Measurements from ENCODE around the gene SYDE1.
"Not testable (repeated sequence)": the region's sequence is repeated elsewhere in the genome, so short reads cannot be mapped to it uniquely, and the experiment has no call there.

SYDE1 gene, protein sequence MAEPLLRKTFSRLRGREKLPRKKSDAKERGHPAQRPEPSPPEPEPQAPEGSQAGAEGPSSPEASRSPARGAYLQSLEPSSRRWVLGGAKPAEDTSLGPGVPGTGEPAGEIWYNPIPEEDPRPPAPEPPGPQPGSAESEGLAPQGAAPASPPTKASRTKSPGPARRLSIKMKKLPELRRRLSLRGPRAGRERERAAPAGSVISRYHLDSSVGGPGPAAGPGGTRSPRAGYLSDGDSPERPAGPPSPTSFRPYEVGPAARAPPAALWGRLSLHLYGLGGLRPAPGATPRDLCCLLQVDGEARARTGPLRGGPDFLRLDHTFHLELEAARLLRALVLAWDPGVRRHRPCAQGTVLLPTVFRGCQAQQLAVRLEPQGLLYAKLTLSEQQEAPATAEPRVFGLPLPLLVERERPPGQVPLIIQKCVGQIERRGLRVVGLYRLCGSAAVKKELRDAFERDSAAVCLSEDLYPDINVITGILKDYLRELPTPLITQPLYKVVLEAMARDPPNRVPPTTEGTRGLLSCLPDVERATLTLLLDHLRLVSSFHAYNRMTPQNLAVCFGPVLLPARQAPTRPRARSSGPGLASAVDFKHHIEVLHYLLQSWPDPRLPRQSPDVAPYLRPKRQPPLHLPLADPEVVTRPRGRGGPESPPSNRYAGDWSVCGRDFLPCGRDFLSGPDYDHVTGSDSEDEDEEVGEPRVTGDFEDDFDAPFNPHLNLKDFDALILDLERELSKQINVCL
- long read RNA-seq, result 0 reads

DNA sequence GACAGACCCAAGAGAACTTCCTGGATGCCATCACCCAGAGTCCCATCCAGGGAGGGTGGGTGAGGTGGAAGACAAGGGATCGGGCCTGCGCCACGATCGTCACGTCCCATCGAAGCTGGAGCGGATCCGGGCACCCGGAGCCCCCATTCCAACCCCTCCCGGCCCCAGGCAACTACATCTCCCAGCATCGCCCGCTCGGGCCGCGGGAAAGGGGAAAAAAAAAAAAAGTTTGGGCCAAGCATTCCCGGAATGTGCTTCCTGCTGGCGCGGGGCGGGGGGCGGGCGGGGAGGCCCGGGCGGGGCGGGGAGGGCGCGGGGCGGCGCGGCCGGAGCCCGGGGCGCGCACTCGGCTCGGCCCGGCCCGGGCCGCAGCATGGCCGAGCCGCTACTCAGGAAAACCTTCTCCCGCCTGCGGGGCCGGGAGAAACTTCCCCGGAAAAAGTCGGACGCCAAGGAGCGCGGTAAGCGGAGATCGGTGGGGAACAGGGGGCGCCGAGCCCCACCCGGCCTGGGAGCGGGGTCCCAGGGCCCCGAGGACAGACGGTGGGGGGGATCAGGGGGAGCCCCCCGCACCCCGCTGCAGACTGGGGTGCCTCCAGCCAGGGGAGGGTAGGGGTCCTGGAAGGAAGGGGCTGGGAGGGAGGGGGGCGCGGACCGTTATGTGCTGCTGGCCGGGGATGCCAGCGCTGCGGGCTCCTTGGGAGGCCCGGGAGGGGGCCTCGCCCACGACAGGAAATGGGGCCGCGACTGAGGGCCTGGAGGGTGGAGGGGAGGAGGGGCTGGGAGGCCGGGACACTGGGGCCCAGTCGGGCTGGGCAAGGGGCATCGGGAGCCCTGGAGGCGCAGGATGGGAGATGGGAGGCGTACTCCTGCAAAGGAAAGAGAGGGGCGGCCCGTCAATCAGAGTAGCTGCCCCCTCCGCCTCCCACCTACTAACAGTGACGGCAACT is at the start of gene SYDE1:
SYDE1 (plus strand) TSS at position 341 of the 950 bp plus-strand sequence; CDS start at position 374, 33 bp downstream.
- DNase-seq (ENCODE audit: low read depth in 1 of 2, low spot score in 1 of 2), result no peak
- no peak within 1 kb of the TSS for H3K4me3 ChIP-seq (replicated peaks; ENCODE audit: insufficient read depth, low read length)
- H3K27ac ChIP-seq (replicated peaks), result no peak within 1 kb of the TSS
- peaks cover 31% of the 10 kb centered on the region for H3K27me3 ChIP-seq (ENCODE audit: insufficient read depth, poor library complexity, severe bottlenecking)
- no peak for TF ChIP-seq POLR2AphosphoS5 (IDR thresholded peaks at IDR 0.05; ENCODE audit: low read depth)
- TF ChIP-seq, protein P1, sequence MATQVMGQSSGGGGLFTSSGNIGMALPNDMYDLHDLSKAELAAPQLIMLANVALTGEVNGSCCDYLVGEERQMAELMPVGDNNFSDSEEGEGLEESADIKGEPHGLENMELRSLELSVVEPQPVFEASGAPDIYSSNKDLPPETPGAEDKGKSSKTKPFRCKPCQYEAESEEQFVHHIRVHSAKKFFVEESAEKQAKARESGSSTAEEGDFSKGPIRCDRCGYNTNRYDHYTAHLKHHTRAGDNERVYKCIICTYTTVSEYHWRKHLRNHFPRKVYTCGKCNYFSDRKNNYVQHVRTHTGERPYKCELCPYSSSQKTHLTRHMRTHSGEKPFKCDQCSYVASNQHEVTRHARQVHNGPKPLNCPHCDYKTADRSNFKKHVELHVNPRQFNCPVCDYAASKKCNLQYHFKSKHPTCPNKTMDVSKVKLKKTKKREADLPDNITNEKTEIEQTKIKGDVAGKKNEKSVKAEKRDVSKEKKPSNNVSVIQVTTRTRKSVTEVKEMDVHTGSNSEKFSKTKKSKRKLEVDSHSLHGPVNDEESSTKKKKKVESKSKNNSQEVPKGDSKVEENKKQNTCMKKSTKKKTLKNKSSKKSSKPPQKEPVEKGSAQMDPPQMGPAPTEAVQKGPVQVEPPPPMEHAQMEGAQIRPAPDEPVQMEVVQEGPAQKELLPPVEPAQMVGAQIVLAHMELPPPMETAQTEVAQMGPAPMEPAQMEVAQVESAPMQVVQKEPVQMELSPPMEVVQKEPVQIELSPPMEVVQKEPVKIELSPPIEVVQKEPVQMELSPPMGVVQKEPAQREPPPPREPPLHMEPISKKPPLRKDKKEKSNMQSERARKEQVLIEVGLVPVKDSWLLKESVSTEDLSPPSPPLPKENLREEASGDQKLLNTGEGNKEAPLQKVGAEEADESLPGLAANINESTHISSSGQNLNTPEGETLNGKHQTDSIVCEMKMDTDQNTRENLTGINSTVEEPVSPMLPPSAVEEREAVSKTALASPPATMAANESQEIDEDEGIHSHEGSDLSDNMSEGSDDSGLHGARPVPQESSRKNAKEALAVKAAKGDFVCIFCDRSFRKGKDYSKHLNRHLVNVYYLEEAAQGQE (IDR thresholded peaks at IDR 0.05; ENCODE audit: insufficient replicate concordance, low read depth), result no peak
- TF ChIP-seq, protein P2, sequence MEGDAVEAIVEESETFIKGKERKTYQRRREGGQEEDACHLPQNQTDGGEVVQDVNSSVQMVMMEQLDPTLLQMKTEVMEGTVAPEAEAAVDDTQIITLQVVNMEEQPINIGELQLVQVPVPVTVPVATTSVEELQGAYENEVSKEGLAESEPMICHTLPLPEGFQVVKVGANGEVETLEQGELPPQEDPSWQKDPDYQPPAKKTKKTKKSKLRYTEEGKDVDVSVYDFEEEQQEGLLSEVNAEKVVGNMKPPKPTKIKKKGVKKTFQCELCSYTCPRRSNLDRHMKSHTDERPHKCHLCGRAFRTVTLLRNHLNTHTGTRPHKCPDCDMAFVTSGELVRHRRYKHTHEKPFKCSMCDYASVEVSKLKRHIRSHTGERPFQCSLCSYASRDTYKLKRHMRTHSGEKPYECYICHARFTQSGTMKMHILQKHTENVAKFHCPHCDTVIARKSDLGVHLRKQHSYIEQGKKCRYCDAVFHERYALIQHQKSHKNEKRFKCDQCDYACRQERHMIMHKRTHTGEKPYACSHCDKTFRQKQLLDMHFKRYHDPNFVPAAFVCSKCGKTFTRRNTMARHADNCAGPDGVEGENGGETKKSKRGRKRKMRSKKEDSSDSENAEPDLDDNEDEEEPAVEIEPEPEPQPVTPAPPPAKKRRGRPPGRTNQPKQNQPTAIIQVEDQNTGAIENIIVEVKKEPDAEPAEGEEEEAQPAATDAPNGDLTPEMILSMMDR (IDR thresholded peaks at IDR 0.05; ENCODE audit: insufficient read depth, low read length), result no peak
- TF ChIP-seq SPI1 (IDR thresholded peaks at IDR 0.05; ENCODE audit: borderline replicate concordance, low read depth), result no peak

DNA sequence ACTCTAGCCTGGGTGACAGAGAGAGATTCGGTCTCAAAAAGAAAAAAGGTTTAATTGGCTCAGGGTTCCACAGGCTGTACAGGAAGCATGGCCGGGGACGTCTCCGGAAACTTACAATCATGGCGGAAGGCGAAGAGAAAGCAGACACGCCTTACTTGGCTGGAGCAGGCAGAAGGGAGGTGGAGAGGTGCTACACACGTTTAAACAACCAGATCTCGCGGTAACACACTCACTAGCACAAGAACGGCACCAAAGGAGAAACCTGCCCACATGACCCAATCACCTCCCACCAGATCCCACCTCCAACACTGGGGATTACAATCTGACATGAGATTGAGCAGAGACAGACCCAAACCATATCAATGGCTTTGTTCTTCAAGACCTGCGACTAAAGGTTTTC is 45.2 kb upstream of the SYDE1 start:
- Histone ChIP-seq H3K27ac (replicated peaks) (no peak overlapping the region), H3K27me3 (ENCODE audit: insufficient read depth, poor library complexity, severe bottlenecking) (peaks cover 4% of the 10 kb centered on the region), H3K4me3 (replicated peaks; ENCODE audit: insufficient read depth, low read length) (no peak overlapping the region)
- DNase-seq (ENCODE audit: low read depth in 1 of 2, low spot score in 1 of 2), result no peak
- TF ChIP-seq GABPA (IDR thresholded peaks at IDR 0.05; ENCODE audit: low read depth), result no peak
- no peak for TF ChIP-seq SPI1 (IDR thresholded peaks at IDR 0.05; ENCODE audit: borderline replicate concordance, low read depth)
- TF ChIP-seq, protein P2 (IDR thresholded peaks at IDR 0.05; ENCODE audit: insufficient read depth, low read length), result no peak
- TF ChIP-seq POLR2AphosphoS5 (IDR thresholded peaks at IDR 0.05; ENCODE audit: low read depth), result no peak
- TF ChIP-seq, protein P1 (IDR thresholded peaks at IDR 0.05; ENCODE audit: insufficient replicate concordance, low read depth), result no peak

DNA sequence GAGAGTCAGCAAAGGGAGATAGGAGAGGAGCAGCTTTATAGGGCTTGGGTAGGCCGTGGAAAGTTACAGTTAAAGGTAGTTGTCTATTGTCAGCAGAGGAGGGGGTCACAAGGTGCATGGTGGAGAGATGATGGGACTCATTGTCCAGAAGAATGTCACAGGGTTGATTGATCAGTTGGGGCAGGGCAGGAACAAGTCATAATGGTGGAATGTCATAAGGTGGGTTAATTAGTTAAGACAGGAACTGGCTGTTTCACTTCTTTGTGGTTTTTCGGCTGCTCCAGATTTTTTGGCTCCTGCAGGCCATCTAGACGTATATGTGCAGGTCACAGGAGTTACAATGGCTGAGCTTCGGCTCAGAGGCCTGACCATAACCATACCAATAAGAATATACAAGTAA is 36.8 kb upstream of the SYDE1 start:
- not testable (repeated sequence) for H3K4me3 ChIP-seq (replicated peaks; ENCODE audit: insufficient read depth, low read length); H3K27me3 ChIP-seq (ENCODE audit: insufficient read depth, poor library complexity, severe bottlenecking); H3K27ac ChIP-seq (replicated peaks); DNase-seq (ENCODE audit: low read depth in 1 of 2, low spot score in 1 of 2)

All from HL-60 (cell line).